H1 (cell line): Measurements from ENCODE around the gene AMT. TPM values are rescaled to one million over a fixed set of nuclear protein-coding genes. Genes with fewer than 3 reads are reported as not detected.

Experiments used
- CTCF ChIA-PET: fragments of 300-600 bp; sonication (Branson Sonifier 250); formaldehyde crosslinking; loops from one replicate; lab custom pipeline; 2021; ENCODE audit not compliant: partially characterized antibody; lab: Charles Lee
- POLR2A ChIA-PET: fragments of 300-600 bp; sonication (Branson Sonifier 250); formaldehyde crosslinking; loops from one replicate; lab custom pipeline; 2021; ENCODE audit warnings: inconsistent platforms; ENCODE audit not compliant: partially characterized antibody; lab: Charles Lee
- DNase-seq, 2 experiments: peaks; one replicate each; pipeline versions ENCODE4 v3.0.0 to v3.0.0-alpha.2; 2010 to 2022; ENCODE audit warnings: low spot score in 2 of 2, low read depth in 1 of 2, mixed read lengths in 1 of 2
- FAIRE-seq: peaks from 2 replicates; lab custom pipeline; 2011; peaks lifted over from hg19 to GRCh38; lab: Jason Lieb, UNC
- H2AFZ ChIP-seq: 2 replicates; pipeline ENCODE4 v1.8.1; 2012; ENCODE audit warnings: low read length, inconsistent platforms
- H2AK5ac ChIP-seq: 2 replicates; pipeline ENCODE4 v1.6.1; 2013; ENCODE audit warnings: low read depth, low read length
- H2BK120ac ChIP-seq: replicated peaks from 2 replicates; pipeline ENCODE3; 2013; ENCODE audit warnings: low read depth, low read length, inconsistent platforms
- H2BK12ac ChIP-seq: 2 replicates; pipeline ENCODE4 v1.6.1; 2013; ENCODE audit warnings: low read depth, low read length
- H2BK15ac ChIP-seq: 2 replicates; pipeline ENCODE4 v1.6.1; 2013; ENCODE audit warnings: low read length
- H2BK20ac ChIP-seq: 2 replicates; pipeline ENCODE4 v1.6.1; 2013; ENCODE audit warnings: low read length
- H2BK5ac ChIP-seq: 2 replicates; pipeline ENCODE4 v1.6.1; 2013; ENCODE audit warnings: low read depth, low read length
- H3K14ac ChIP-seq: 2 replicates; pipeline ENCODE4 v1.6.1; 2013; ENCODE audit warnings: inconsistent platforms; ENCODE audit not compliant: insufficient read length
- H3K18ac ChIP-seq: 2 replicates; pipeline ENCODE4 v1.6.1; 2013; ENCODE audit warnings: low read length; ENCODE audit errors: extremely low read depth
- H3K23ac ChIP-seq: 2 replicates; pipeline ENCODE4 v1.6.1; 2013; ENCODE audit warnings: inconsistent platforms; ENCODE audit not compliant: insufficient read length
- H3K23me2 ChIP-seq: 2 replicates; pipeline ENCODE4 v1.6.1; 2013; ENCODE audit warnings: low read depth, low read length
- H3K27ac ChIP-seq: 2 replicates; pipeline ENCODE4 v1.6.1; 2011; ENCODE audit warnings: low read depth, low read length, inconsistent platforms
- H3K27me3 ChIP-seq, 4 experiments: replicated peaks in 1 of 4; 1 replicate in 1 of 4; 2 replicates in 3 of 4; pipeline versions ENCODE4 v1.6.1 to v1.8.1; 2011 to 2013; ENCODE audit warnings: low read length in 3 of 4, mild to moderate bottlenecking in 3 of 4, inconsistent platforms in 2 of 4, mixed read lengths in 2 of 4, moderate library complexity in 1 of 4; ENCODE audit not compliant: control insufficient read depth in 3 of 4, insufficient read depth in 3 of 4; ENCODE audit errors: extremely low read depth in 1 of 4
- H3K36me3 ChIP-seq, 4 experiments: 2 replicates each; pipeline versions ENCODE4 v1.6.1 to v1.8.1; 2011 to 2013; ENCODE audit warnings: mild to moderate bottlenecking in 4 of 4, low read length in 3 of 4, moderate library complexity in 2 of 4, control low read depth in 1 of 4, inconsistent platforms in 1 of 4; ENCODE audit not compliant: insufficient read depth in 4 of 4, control insufficient read depth in 2 of 4
- H3K4ac ChIP-seq: replicated peaks from 2 replicates; pipeline ENCODE3; 2013; ENCODE audit warnings: low read length, low read depth, mixed read lengths, inconsistent platforms; ENCODE audit not compliant: insufficient read length
- H3K4me1 ChIP-seq, 4 experiments: replicated peaks in 1 of 4; 1 replicate in 1 of 4; 2 replicates in 3 of 4; pipeline versions ENCODE4 v1.6.1 to v1.8.1; 2011 to 2013; ENCODE audit warnings: low read length in 3 of 4, inconsistent platforms in 2 of 4, mixed read lengths in 1 of 4; ENCODE audit not compliant: insufficient read depth in 4 of 4, control insufficient read depth in 3 of 4
- H3K4me2 ChIP-seq, 2 experiments: 2 replicates each; pipeline versions ENCODE4 v1.6.1 to v1.8.1; 2011 to 2013; ENCODE audit warnings: low read depth in 2 of 2, low read length in 2 of 2, control low read depth in 1 of 2, inconsistent platforms in 1 of 2, mild to moderate bottlenecking in 1 of 2; ENCODE audit not compliant: insufficient read depth in 1 of 2
- H3K4me3 ChIP-seq, 4 experiments: fragments of 200-600, 300-600 bp in 1 of 4; sonication (generic), shearing (Covaris generic), sonication (Bioruptor Twin) in 1 of 4; 2 replicates each; pipeline versions ENCODE4 v1.5.1 to v1.8.1; 2011 to 2016; ENCODE audit warnings: low read length in 4 of 4, low read depth in 3 of 4, control low read depth in 2 of 4, inconsistent platforms in 2 of 4, mild to moderate bottlenecking in 2 of 4, mixed read lengths in 1 of 4, moderate library complexity in 1 of 4; ENCODE audit not compliant: insufficient read depth in 2 of 4; ENCODE audit errors: extremely low read depth in 1 of 4
- H3K56ac ChIP-seq: replicated peaks from 2 replicates; pipeline ENCODE3; 2013; ENCODE audit warnings: low read depth, mild to moderate bottlenecking, mixed read lengths, low read length, inconsistent platforms; ENCODE audit not compliant: insufficient read length
- H3K79me1 ChIP-seq: 2 replicates; pipeline ENCODE4 v1.6.1; 2013; ENCODE audit warnings: low read depth, low read length, control low read depth
- H3K79me2 ChIP-seq, 2 experiments: 2 replicates each; pipeline versions ENCODE4 v1.6.1 to v1.8.1; 2012 to 2013; ENCODE audit warnings: low read length in 2 of 2, mild to moderate bottlenecking in 2 of 2, inconsistent platforms in 1 of 2; ENCODE audit not compliant: insufficient read depth in 2 of 2, control insufficient read depth in 1 of 2
- H3K9ac ChIP-seq, 4 experiments: replicated peaks in 1 of 4; 1 replicate in 1 of 4; 2 replicates in 3 of 4; pipeline versions ENCODE4 v1.6.1 to v1.8.1; 2011 to 2013; ENCODE audit warnings: low read depth in 3 of 4, low read length in 3 of 4, control low read depth in 2 of 4, mild to moderate bottlenecking in 2 of 4, moderate library complexity in 2 of 4, inconsistent platforms in 1 of 4; ENCODE audit errors: extremely low read depth in 1 of 4
- H3K9me3 ChIP-seq, 2 experiments: 2 replicates each; pipeline versions ENCODE4 v1.6.1 to v1.8.1; 2012 to 2013; ENCODE audit warnings: mild to moderate bottlenecking in 2 of 2, moderate library complexity in 2 of 2, control low read depth in 1 of 2, inconsistent platforms in 1 of 2, low read depth in 1 of 2, low read length in 1 of 2, mixed read lengths in 1 of 2; ENCODE audit not compliant: insufficient read depth in 2 of 2
- H4K20me1 ChIP-seq, 2 experiments: replicated peaks in 1 of 2; 2 replicates each; pipeline versions ENCODE3 to v1.8.1; 2011 to 2013; ENCODE audit warnings: inconsistent platforms in 2 of 2, low read length in 2 of 2, mild to moderate bottlenecking in 1 of 2; ENCODE audit not compliant: insufficient read depth in 2 of 2, control insufficient read depth in 1 of 2
- H4K5ac ChIP-seq: 2 replicates; pipeline ENCODE4 v1.6.1; 2013; ENCODE audit warnings: low read length, low read depth, mixed read lengths, inconsistent platforms; ENCODE audit not compliant: insufficient read length
- H4K8ac ChIP-seq: 2 replicates; pipeline ENCODE4 v1.8.0; 2013; ENCODE audit warnings: mild to moderate bottlenecking, moderate library complexity, low read length, inconsistent platforms; ENCODE audit not compliant: insufficient read depth; ENCODE audit errors: extremely low read depth
- H4K91ac ChIP-seq: replicated peaks from 2 replicates; pipeline ENCODE3; 2013; ENCODE audit warnings: low read length, mixed read lengths, inconsistent platforms; ENCODE audit not compliant: insufficient read length
- CEBPB ChIP-seq: IDR thresholded peaks from 2 replicates; pipeline ENCODE4 v1.6.1; 2012; ENCODE audit warnings: low read depth, low read length
- HDAC2 ChIP-seq, 2 experiments: fragments of 300-600 bp in 1 of 2; sonication (generic) in 1 of 2; IDR thresholded peaks; 2 replicates each; pipeline ENCODE4 v1.6.1; 2011 to 2012; ENCODE audit warnings: low read depth in 2 of 2, low read length in 2 of 2, mild to moderate bottlenecking in 2 of 2, moderate library complexity in 2 of 2, borderline replicate concordance in 1 of 2, inconsistent platforms in 1 of 2
- HDAC6 ChIP-seq: IDR thresholded peaks from one replicate; pipeline ENCODE4 v1.7.1; 2012; ENCODE audit warnings: low read depth, mild to moderate bottlenecking, inconsistent platforms, low read length, moderate library complexity
- KDM1A ChIP-seq: fragments of 200-600, 300-600 bp; sonication (generic); IDR thresholded peaks from 2 replicates; pipeline ENCODE4 v1.7.1; 2016; ENCODE audit warnings: mild to moderate bottlenecking, low read length, borderline replicate concordance
- MAFK ChIP-seq: IDR thresholded peaks from 2 replicates; pipeline ENCODE4 v1.6.1; 2012; ENCODE audit warnings: low read depth, mild to moderate bottlenecking, improper control_type of control experiment, low read length
- POLR2AphosphoS5 ChIP-seq: IDR thresholded peaks from 2 replicates; pipeline ENCODE4 v1.6.1; 2011; ENCODE audit warnings: low read depth, low read length
- SAP30 ChIP-seq: fragments of 300-600 bp; sonication (generic); IDR thresholded peaks from 2 replicates; pipeline ENCODE4 v1.7.1; 2012; ENCODE audit warnings: low read length, moderate library complexity, mild to moderate bottlenecking, inconsistent platforms; ENCODE audit not compliant: insufficient read depth, insufficient replicate concordance
- SUZ12 ChIP-seq: fragments of 200-600 bp; sonication (generic); IDR thresholded peaks from 2 replicates; pipeline ENCODE4 v1.6.1; 2012; ENCODE audit warnings: mild to moderate bottlenecking, inconsistent platforms, low read length, moderate library complexity, mixed read lengths
- TAF1 ChIP-seq: IDR thresholded peaks from 2 replicates; pipeline ENCODE4 v1.6.1; 2011; ENCODE audit warnings: mild to moderate bottlenecking, low read depth, low read length
- TCF12 ChIP-seq: IDR thresholded peaks from 2 replicates; pipeline ENCODE4 v1.6.1; 2011; ENCODE audit warnings: low read depth, mild to moderate bottlenecking, low read length
- WGBS, 2 experiments: shearing (Covaris generic) in 1 of 2; methylation state at CpG; one replicate each; pipeline versions ENCODE4 v1.1.6 to v1.1.7; 2013 to 2015; ENCODE audit warnings: low lambda C conversion rate in 2 of 2, mixed read lengths in 2 of 2, inconsistent platforms in 1 of 2, low coverage in 1 of 2, missing lambda C conversion rate in 1 of 2; ENCODE audit not compliant: insufficient replicate concordance in 2 of 2, insufficient coverage in 1 of 2, insufficient read length in 1 of 2; ENCODE audit errors: extremely low coverage in 1 of 2, missing lambda C conversion rate in 1 of 2; 5-methylcytosine and 5-hydroxymethylcytosine counted together
- polyA plus RNA-seq, 7 experiments: library from polyadenylated mRNA; depleted of rRNA in 3 of 7; stranded (reverse) in 5 of 7; unstranded in 2 of 7; fragments of >200 nt in 5 of 7; fragments of 200-250 nt in 2 of 7; gene quantifications; 1 replicate in 5 of 7; 2 replicates in 1 of 7; 4 replicates in 1 of 7; pipeline versions ENCODE4 v1.2.1 to v1.2.3, GENCODE V29; 2011 to 2013; ENCODE audit warnings: missing spikeins in 2 of 7, mixed read lengths in 2 of 7
- total RNA-seq: library from RNA; stranded (reverse); fragmentation: NEBNext Ultra II Directional; extraction: Animal tissue kit (Norgen Biotek cat#: 25700); gene quantifications from 2 replicates; pipeline ENCODE4 v1.2.1, GENCODE V29; 2021
- TF ChIP-seq, protein P1 (sequence below): IDR thresholded peaks from 2 replicates; pipeline ENCODE4 v1.6.1; 2012; ENCODE audit warnings: inconsistent platforms

Gene AMT
- total and polyA plus RNA-seq, 2 of the 8 experiments (the other 6 are each of a cell fraction or from before 2014, with no cell fraction given) = 46.5 to 92.4 TPM

DNA sequence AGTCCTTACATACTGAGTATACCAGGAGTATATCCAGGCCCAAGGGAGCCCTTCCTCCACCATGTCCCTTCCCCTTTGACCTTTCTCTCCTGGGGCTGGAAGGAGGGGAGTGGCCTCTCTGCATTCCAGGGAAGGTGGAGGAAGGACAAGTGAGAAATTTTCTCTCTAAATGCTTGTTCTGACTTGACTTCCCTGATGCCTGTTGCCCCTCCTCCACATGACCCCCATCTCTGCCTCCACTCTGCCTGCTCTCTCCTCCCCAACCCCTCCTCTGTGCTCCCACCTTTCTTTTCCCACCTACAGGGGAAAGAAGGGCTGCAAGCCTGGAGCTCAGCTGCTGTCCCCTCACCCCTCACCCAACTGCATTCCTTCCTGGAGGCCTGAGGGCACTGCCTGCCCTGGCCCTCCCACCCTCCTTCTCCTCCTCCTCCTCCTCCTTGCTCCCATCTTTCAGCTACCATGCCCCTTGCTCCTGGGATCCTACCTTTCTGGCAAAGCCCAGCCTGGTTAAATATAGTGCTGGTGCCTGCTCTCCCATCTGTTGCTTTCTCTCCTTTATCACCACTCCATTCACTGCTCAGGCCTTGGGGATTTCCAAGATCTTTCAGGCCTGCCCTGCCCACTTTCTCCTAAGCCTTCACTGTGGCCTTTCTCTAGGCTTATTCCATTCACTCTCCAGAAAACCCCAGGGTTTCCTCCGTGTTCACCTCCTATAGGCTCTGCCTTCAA, 39.3 kb upstream of the AMT start:
- no peaks in the 10 kb centered on the region for H3K36me3 ChIP-seq
- peak overlapping the region; percentile 65; the same call in 1 of the 2 replicates for H2BK15ac ChIP-seq
- H3K9ac ChIP-seq = peak overlapping the region in 2 of 4 experiments; percentile 25 to 26; a peak in 4 of 7 replicates
- H2BK20ac ChIP-seq = peak overlapping the region; percentile 5
- peak overlapping the region; percentile 89 for H3K27ac ChIP-seq
- no peaks in the 10 kb centered on the region for H4K20me1 ChIP-seq
- H2BK5ac ChIP-seq = peak overlapping the region; percentile 98
- ChIA-PET POLR2A (interaction anchor here (1.5 to 11.8 kb wide), 6 partner anchors 10 to 122 kb away, joined by 3 to 205 read pairs (median 4); partner anchors contain the start of genes DAG1, GPX1, RHOA and TCTA), CTCF (interaction anchor here (0.6 to 4.4 kb wide), 7 partner anchors 9 to 210 kb away, joined by 3 to 32 read pairs (median 4); partner anchors contain the start of gene DAG1)
- peaks cover 16 to 34% (median 30%) of the 10 kb centered on the region in 4 experiments for H3K4me1 ChIP-seq
- no peaks in the 10 kb centered on the region for H3K23me2 ChIP-seq
- FAIRE-seq (peak; percentile 45), DNase-seq (peak; percentile 67 to 70)
- H3K18ac ChIP-seq = peak overlapping the region; percentile 100
- peak overlapping the region; percentile 80 for H2BK120ac ChIP-seq
- H4K8ac ChIP-seq = no peak overlapping the region
- H2BK12ac ChIP-seq = peak overlapping the region; percentile 99
- WGBS, 2 experiments = 20% methylated on average over 1 of the region's 1 CpG; no CpG with 5 or more reads in 1 of the 2 experiments
- peak overlapping the region; percentile 84 for H4K5ac ChIP-seq
- H3K56ac ChIP-seq = peak overlapping the region; percentile 6
- no peaks in the 10 kb centered on the region for H3K9me3 ChIP-seq
- H4K91ac ChIP-seq = peak overlapping the region; percentile 88
- H2AFZ ChIP-seq = no peak overlapping the region
- peak overlapping the region in 3 of 4 experiments; percentile 15 to 34 (median 24); a peak in 6 of 8 replicates for H3K4me3 ChIP-seq
- peak overlapping the region; percentile 16 for H3K4ac ChIP-seq
- H3K4me2 ChIP-seq = peak overlapping the region; percentile 26 to 56
- no peaks in the 10 kb centered on the region for H3K79me2 ChIP-seq
- peak overlapping the region; percentile 98; the same call in 1 of the 2 replicates for H2AK5ac ChIP-seq
- no peaks in the 10 kb centered on the region for H3K79me1 ChIP-seq
- H3K27me3 ChIP-seq = no peaks in the 10 kb centered on the region
- H3K14ac ChIP-seq = no peak overlapping the region
- no peak overlapping the region for H3K23ac ChIP-seq
- TF ChIP-seq TCF12 (peak; percentile 76; the same call in 1 of the 2 replicates), HDAC2 (IDR thresholded peaks at IDR 0.05; ENCODE audit: borderline replicate concordance in 1 of 2, low read depth in 2 of 2, low read length in 2 of 2) (no peak), MAFK (no peak), HDAC6 (no peak), SUZ12 (no peak), SAP30 (no peak), TAF1 (peak; percentile 45; the same call in 1 of the 2 replicates), CEBPB (no peak), KDM1A (peak; percentile 33; the same call in 1 of the 2 replicates), POLR2AphosphoS5 (no peak)
- TF ChIP-seq, protein P1, sequence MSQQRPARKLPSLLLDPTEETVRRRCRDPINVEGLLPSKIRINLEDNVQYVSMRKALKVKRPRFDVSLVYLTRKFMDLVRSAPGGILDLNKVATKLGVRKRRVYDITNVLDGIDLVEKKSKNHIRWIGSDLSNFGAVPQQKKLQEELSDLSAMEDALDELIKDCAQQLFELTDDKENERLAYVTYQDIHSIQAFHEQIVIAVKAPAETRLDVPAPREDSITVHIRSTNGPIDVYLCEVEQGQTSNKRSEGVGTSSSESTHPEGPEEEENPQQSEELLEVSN = no peak
